ENCODE data around the gene APMAP.

DNA sequence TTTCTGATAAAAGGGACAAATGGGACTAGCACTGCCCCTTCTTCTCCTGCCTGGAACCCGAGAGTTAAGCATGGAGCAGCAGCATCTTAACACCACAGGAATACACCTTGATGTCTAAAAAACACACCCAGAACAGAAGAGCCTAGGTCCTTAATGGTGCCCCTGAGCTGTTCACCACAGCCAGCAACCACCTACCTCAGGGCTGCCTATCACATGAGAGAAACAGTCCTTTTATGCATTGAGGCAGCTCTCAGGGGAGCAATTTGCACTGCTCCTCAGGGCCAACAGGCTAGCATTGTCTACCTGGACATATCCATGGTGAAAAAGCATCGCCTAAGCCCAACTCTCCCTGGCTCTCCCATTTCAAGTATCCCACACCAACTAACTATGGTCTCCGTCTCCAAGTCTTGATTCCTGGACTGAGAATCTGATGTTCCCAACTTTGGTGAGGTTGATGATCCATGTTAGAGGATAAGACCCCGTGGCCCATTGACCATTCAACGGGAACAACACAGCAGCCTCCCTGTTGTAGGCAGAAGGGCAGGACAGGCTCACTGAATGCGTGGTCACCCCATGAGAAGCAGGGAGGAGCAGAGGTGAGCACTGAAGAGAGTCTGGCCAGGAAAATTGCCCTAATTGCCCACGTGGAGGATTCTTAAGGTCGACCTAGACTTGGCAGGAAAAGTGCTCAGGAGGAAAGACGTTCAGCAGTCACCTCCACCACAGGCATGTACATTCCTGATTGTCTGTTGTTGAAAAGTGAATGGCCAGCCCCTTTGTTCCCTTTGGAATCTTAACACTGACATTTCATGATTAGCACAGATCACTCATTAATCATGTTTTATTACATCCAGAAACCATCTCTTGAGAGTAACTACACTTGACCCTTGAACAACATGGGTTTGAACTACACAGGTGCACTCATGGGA is 4.2 kb upstream of the APMAP start:
- TF ChIP-seq POLR2AphosphoS5 (IDR thresholded peaks at IDR 0.05; ENCODE audit: control insufficient read depth, insufficient read depth, low read depth, low read length) (no peak), HDAC8 (tag; IDR thresholded peaks at IDR 0.05) (no peak), GTF2F1 (IDR thresholded peaks at IDR 0.05; ENCODE audit: low read depth, low read length) (no peak), POLR2AphosphoS2 (IDR thresholded peaks at IDR 0.05; ENCODE audit: low read length) (no peak), HMGN3 (IDR thresholded peaks at IDR 0.05; ENCODE audit: borderline replicate concordance, extremely low read depth, insufficient read length, low read depth, low read length) (no peak)
- TF ChIP-seq, protein P1, sequence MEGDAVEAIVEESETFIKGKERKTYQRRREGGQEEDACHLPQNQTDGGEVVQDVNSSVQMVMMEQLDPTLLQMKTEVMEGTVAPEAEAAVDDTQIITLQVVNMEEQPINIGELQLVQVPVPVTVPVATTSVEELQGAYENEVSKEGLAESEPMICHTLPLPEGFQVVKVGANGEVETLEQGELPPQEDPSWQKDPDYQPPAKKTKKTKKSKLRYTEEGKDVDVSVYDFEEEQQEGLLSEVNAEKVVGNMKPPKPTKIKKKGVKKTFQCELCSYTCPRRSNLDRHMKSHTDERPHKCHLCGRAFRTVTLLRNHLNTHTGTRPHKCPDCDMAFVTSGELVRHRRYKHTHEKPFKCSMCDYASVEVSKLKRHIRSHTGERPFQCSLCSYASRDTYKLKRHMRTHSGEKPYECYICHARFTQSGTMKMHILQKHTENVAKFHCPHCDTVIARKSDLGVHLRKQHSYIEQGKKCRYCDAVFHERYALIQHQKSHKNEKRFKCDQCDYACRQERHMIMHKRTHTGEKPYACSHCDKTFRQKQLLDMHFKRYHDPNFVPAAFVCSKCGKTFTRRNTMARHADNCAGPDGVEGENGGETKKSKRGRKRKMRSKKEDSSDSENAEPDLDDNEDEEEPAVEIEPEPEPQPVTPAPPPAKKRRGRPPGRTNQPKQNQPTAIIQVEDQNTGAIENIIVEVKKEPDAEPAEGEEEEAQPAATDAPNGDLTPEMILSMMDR (IDR thresholded peaks at IDR 0.05 in 2 of 3, conservative IDR thresholded peaks at IDR 0.05 in 1 of 3; ENCODE audit: insufficient read depth in 2 of 3, low read depth in 1 of 3, low read length in 3 of 3): no peak

Data from K562 (cell line).